DOHH2 (cell line): ENCODE measurements around the gene FBLN1.

ENCODE experiments used
- CTCF ChIP-seq: fragments of 200-600 bp; sonication (generic); IDR thresholded peaks from one replicate; pipeline ENCODE4 v1.5.1; 2014; ENCODE audit warnings: antibody characterized with exemption, mild to moderate bottlenecking, low read depth, low read length; ENCODE audit not compliant: poor library complexity, severe bottlenecking
- EZH2phosphoT487 ChIP-seq: fragments of 200-600 bp; sonication (generic); IDR thresholded peaks from 2 replicates; pipeline ENCODE4 v1.6.1; 2017; ENCODE audit warnings: borderline replicate concordance, mild to moderate bottlenecking, antibody characterized with exemption, low read length, moderate library complexity, mixed read lengths

DNA sequence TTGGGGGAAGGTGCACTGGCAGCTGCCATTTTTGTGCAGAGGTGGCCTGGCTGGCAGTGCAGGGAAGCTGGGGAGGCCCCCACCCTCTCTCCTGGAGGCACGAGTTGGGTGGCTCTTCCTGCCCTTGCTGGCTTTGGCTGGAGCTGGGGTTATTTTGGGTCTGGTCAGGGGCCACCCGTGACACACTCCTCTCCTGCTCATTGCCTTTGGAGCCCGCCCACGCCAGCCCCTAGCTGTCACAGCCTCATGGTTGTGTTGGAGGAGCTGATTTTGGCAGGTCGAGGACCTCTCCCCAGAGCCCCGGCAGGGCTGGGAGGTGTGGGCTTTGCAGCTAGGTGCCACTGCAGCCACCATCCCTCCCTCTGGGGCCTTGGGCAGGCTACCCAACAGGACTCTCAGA lies 21.5 kb downstream of the FBLN1 start:
- TF ChIP-seq CTCF (no peak), EZH2phosphoT487 (no peak)
